ENCODE measurements around the gene MYL5. TPM values are rescaled to one million over a fixed set of nuclear protein-coding genes. Genes with fewer than 3 reads are reported as not detected.

MYL5 gene
- polyA plus RNA-seq, 1 donor from 2014 or later: 15.1 TPM

DNA sequence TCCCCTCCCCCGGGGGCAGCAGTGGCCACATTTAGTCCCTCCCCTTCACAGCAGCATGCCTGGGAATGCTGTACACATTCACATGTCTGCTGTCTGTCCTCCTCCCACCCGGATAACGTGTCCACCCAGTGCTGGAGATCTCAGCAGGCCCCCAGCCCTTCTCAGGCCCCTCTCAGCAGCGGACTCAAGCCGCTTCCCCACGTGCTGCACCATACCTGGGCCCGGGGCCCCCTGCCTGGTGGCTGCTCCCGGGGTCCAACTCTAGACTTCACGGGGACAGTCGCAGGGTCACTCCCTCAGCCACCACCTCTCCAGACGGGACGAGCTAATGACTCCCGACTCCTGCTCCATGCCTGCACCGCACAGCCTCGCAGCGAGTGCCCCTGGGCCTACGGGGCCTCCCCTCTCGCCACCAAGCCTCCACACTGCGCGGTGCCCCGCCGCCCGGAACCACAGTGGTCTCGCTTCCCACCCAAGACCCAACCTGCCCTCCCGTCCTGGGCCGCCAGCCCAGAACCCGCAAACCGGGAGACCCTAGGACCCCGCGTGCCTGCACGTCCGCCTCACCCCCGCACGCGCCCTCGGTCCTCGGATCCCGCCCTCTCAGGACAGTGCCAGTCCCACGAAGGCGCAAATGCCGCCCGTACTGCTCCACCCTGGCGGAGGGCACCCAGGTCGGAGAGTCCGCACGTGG lies 30.0 kb downstream of the MYL5 start:
- H3K4me2 ChIP-seq (ENCODE audit: low read length): no peak overlapping the region
- no peak overlapping the region for H2AFZ ChIP-seq (ENCODE audit: low read depth, low read length)
- TF ChIP-seq, protein P1, sequence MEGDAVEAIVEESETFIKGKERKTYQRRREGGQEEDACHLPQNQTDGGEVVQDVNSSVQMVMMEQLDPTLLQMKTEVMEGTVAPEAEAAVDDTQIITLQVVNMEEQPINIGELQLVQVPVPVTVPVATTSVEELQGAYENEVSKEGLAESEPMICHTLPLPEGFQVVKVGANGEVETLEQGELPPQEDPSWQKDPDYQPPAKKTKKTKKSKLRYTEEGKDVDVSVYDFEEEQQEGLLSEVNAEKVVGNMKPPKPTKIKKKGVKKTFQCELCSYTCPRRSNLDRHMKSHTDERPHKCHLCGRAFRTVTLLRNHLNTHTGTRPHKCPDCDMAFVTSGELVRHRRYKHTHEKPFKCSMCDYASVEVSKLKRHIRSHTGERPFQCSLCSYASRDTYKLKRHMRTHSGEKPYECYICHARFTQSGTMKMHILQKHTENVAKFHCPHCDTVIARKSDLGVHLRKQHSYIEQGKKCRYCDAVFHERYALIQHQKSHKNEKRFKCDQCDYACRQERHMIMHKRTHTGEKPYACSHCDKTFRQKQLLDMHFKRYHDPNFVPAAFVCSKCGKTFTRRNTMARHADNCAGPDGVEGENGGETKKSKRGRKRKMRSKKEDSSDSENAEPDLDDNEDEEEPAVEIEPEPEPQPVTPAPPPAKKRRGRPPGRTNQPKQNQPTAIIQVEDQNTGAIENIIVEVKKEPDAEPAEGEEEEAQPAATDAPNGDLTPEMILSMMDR (IDR thresholded peaks at IDR 0.05; ENCODE audit: poor library complexity, severe bottlenecking): no peak
- TF ChIP-seq, protein P2, sequence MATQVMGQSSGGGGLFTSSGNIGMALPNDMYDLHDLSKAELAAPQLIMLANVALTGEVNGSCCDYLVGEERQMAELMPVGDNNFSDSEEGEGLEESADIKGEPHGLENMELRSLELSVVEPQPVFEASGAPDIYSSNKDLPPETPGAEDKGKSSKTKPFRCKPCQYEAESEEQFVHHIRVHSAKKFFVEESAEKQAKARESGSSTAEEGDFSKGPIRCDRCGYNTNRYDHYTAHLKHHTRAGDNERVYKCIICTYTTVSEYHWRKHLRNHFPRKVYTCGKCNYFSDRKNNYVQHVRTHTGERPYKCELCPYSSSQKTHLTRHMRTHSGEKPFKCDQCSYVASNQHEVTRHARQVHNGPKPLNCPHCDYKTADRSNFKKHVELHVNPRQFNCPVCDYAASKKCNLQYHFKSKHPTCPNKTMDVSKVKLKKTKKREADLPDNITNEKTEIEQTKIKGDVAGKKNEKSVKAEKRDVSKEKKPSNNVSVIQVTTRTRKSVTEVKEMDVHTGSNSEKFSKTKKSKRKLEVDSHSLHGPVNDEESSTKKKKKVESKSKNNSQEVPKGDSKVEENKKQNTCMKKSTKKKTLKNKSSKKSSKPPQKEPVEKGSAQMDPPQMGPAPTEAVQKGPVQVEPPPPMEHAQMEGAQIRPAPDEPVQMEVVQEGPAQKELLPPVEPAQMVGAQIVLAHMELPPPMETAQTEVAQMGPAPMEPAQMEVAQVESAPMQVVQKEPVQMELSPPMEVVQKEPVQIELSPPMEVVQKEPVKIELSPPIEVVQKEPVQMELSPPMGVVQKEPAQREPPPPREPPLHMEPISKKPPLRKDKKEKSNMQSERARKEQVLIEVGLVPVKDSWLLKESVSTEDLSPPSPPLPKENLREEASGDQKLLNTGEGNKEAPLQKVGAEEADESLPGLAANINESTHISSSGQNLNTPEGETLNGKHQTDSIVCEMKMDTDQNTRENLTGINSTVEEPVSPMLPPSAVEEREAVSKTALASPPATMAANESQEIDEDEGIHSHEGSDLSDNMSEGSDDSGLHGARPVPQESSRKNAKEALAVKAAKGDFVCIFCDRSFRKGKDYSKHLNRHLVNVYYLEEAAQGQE (IDR thresholded peaks at IDR 0.05; ENCODE audit: borderline replicate concordance): no peak
- TF ChIP-seq EP300 (conservative IDR thresholded peaks at IDR 0.05; ENCODE audit: poor library complexity, severe bottlenecking): no peak
- no peak for TF ChIP-seq MXI1 (conservative IDR thresholded peaks at IDR 0.05; ENCODE audit: poor library complexity, severe bottlenecking)
- no peak for TF ChIP-seq SMC3 (conservative IDR thresholded peaks at IDR 0.05; ENCODE audit: poor library complexity)
- no peak for TF ChIP-seq POLR2AphosphoS5 (IDR thresholded peaks at IDR 0.05)
- no peak for TF ChIP-seq RAD21 (conservative IDR thresholded peaks at IDR 0.05)
- no peak for TF ChIP-seq TAF1 (IDR thresholded peaks at IDR 0.05; ENCODE audit: low read depth)
- TF ChIP-seq EZH2 (IDR thresholded peaks at IDR 0.05; ENCODE audit: borderline replicate concordance, insufficient read depth, low read length, poor library complexity, severe bottlenecking): no peak
- H3K27me3 ChIP-seq (ENCODE audit: insufficient read depth, low read depth, low read length): no peaks in the 10 kb centered on the region
- H3K27ac ChIP-seq (ENCODE audit: low read length): no peak overlapping the region
- no peak overlapping the region for H3K9ac ChIP-seq (ENCODE audit: low read length)
- no peak overlapping the region for H3K4me3 ChIP-seq (ENCODE audit: low read length)
- H3K9me3 ChIP-seq (ENCODE audit: low read length): no peaks in the 10 kb centered on the region
- H3K36me3 ChIP-seq (ENCODE audit: insufficient read depth, low read length): no peaks in the 10 kb centered on the region
- H4K20me1 ChIP-seq (ENCODE audit: insufficient read depth): no peaks in the 10 kb centered on the region
- peaks cover 29% of the 10 kb centered on the region for H3K79me2 ChIP-seq (replicated peaks; ENCODE audit: insufficient read depth, low read length)
- no peaks in the 10 kb centered on the region for H3F3A ChIP-seq (ENCODE audit: insufficient read depth, low read length, poor library complexity, severe bottlenecking)
- no peaks in the 10 kb centered on the region for H3K9me2 ChIP-seq (ENCODE audit: insufficient read depth, low read length)

DNA sequence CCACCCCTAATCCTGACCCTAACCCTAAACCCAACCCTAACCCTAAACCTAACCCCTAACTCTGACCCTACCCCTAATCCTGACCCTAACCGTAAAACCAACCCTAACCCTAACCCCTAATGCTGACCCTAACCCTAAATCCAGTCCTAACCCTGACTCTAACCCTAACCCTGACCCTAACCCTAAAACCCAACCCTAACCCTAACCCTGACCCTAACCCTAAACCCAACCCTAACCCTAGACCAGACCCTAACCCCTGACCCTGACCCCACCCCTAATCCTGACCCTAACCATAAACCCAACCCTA lies 30.6 kb downstream of the MYL5 start:
- H2AFZ ChIP-seq (ENCODE audit: low read depth, low read length): no peak overlapping the region
- H3K4me2 ChIP-seq (ENCODE audit: low read length): no peak overlapping the region

More for the DNA sequence above, 30.6 kb downstream of the MYL5 start:
- no peak for TF ChIP-seq MXI1 (conservative IDR thresholded peaks at IDR 0.05; ENCODE audit: poor library complexity, severe bottlenecking)
- no peak for TF ChIP-seq RAD21 (conservative IDR thresholded peaks at IDR 0.05)
- TF ChIP-seq, protein P2 (IDR thresholded peaks at IDR 0.05; ENCODE audit: borderline replicate concordance): no peak
- TF ChIP-seq, protein P1 (IDR thresholded peaks at IDR 0.05; ENCODE audit: poor library complexity, severe bottlenecking): no peak
- no peak for TF ChIP-seq POLR2AphosphoS5 (IDR thresholded peaks at IDR 0.05)
- Histone ChIP-seq H3K9ac (ENCODE audit: low read length) (peak overlapping the region; percentile 47), H3K4me3 (ENCODE audit: low read length) (peak overlapping the region; percentile 80), H3F3A (ENCODE audit: insufficient read depth, low read length, poor library complexity, severe bottlenecking) (peaks cover 2% of the 10 kb centered on the region), H3K9me3 (ENCODE audit: low read length) (no peaks in the 10 kb centered on the region), H3K9me2 (ENCODE audit: insufficient read depth, low read length) (no peaks in the 10 kb centered on the region), H3K27ac (ENCODE audit: low read length) (no peak overlapping the region), H3K79me2 (replicated peaks; ENCODE audit: insufficient read depth, low read length) (peaks cover 35% of the 10 kb centered on the region), H4K20me1 (ENCODE audit: insufficient read depth) (peaks cover 2% of the 10 kb centered on the region), H3K27me3 (ENCODE audit: insufficient read depth, low read depth, low read length) (no peaks in the 10 kb centered on the region), H3K36me3 (ENCODE audit: insufficient read depth, low read length) (no peaks in the 10 kb centered on the region)

Data from neural cell (in vitro differentiated cells).